Stimulated activated naive CD8-positive, alpha-beta T cell treated with anti-CD3 and anti-CD28 coated beads, Interleukin-15, amount 100 ng/mL, for 72 hours (primary cell): ENCODE results near the gene ZWILCH.
"Not testable (repeated sequence)": the region's sequence is repeated elsewhere in the genome, so short reads cannot be mapped to it uniquely, and the experiment has no call there.

Experiments used
- ATAC-seq: fragments of 150-1000 bp; cut with Tn5 transposase; 2 replicates; pipeline ENCODE4 v1.10.0; 2021; ENCODE audit warnings: mild to moderate bottlenecking, moderate library complexity
- DNase-seq, 2 donors: peaks; one replicate each; pipeline ENCODE4 v3.0.0; 2021 to 2022
- H3K27ac Mint-ChIP-seq, 2 donors: one replicate each; pipeline ENCODE4 v1.8.0; 2022; ENCODE audit warnings: mild to moderate bottlenecking in 2 of 2, mixed read lengths in 2 of 2, moderate library complexity in 2 of 2
- H3K27me3 Mint-ChIP-seq: one replicate; pipeline ENCODE4 v1.8.0; 2022; ENCODE audit warnings: mixed read lengths
- H3K4me1 Mint-ChIP-seq: one replicate; pipeline ENCODE4 v1.8.0; 2022; ENCODE audit warnings: mild to moderate bottlenecking, mixed read lengths
- H3K4me3 Mint-ChIP-seq, 2 donors: one replicate each; pipeline ENCODE4 v1.8.0; 2022; ENCODE audit warnings: mild to moderate bottlenecking in 2 of 2, mixed read lengths in 2 of 2, moderate library complexity in 1 of 2
- H3K9me3 Mint-ChIP-seq, 2 donors: one replicate each; pipeline ENCODE4 v1.8.0; 2022; ENCODE audit warnings: mixed read lengths in 2 of 2

Gene ZWILCH

GRCh38 chr15:66578286-66578875, 73.3 kb downstream of the ZWILCH start:
- Mint-ChIP-seq H3K4me1 (peaks cover 8% of the 10 kb centered on the region), H3K27me3 (no peaks in the 10 kb centered on the region), H3K27ac (peak overlapping the region in 1 of 2 donors; percentile 35), H3K9me3 (no peaks in the 10 kb centered on the region), H3K4me3 (no peak overlapping the region)
- DNase-seq (no peak), ATAC-seq (peak; percentile 72)

- no peaks in the 10 kb centered on the region for H3K4me1 Mint-ChIP-seq
- no peaks in the 10 kb centered on the region for H3K27me3 Mint-ChIP-seq
- H3K4me3 Mint-ChIP-seq = no peak overlapping the region
- DNase-seq (no peak), ATAC-seq (no peak)
- no peaks in the 10 kb centered on the region for H3K9me3 Mint-ChIP-seq
- peak overlapping the region in 1 of 2 donors; percentile 47 for H3K27ac Mint-ChIP-seq
Observed at GRCh38 chr15:66580643-66581042, 75.5 kb downstream of the ZWILCH start.

DNA sequence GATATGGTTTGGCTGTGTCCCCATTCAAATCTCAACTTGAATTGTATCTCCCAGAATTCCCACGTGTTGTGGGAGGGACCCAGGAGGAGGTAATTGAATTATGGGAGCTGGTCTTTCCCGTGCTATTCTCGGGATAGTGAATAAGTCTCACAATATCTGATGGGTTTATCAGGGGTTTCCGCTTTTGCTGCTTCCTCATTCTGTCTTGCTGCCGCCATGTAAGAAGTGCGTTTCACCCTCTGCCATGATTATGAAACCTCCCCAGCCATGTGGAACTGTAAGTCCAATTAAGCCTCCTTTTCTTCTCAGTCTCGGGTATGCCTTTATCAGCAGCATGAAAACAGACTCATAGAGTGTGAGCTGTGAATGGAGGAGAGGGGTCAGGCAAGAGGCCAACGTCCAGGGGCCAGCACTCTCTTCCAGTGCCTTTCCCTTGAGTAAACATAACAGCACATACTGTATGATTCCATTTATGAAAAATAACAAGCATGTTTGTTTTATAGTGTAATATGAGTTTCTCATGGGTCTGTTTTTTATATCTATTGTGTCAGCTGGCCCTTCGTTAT, 76.9 kb downstream of the ZWILCH start:
- ATAC-seq (no peak), DNase-seq (no peak)
- H3K9me3 Mint-ChIP-seq = no peaks in the 10 kb centered on the region
- H3K4me3 Mint-ChIP-seq = no peak overlapping the region
- peaks cover 2% of the 10 kb centered on the region for H3K27me3 Mint-ChIP-seq
- no peaks in the 10 kb centered on the region for H3K4me1 Mint-ChIP-seq
- H3K27ac Mint-ChIP-seq = no peak overlapping the region

DNA sequence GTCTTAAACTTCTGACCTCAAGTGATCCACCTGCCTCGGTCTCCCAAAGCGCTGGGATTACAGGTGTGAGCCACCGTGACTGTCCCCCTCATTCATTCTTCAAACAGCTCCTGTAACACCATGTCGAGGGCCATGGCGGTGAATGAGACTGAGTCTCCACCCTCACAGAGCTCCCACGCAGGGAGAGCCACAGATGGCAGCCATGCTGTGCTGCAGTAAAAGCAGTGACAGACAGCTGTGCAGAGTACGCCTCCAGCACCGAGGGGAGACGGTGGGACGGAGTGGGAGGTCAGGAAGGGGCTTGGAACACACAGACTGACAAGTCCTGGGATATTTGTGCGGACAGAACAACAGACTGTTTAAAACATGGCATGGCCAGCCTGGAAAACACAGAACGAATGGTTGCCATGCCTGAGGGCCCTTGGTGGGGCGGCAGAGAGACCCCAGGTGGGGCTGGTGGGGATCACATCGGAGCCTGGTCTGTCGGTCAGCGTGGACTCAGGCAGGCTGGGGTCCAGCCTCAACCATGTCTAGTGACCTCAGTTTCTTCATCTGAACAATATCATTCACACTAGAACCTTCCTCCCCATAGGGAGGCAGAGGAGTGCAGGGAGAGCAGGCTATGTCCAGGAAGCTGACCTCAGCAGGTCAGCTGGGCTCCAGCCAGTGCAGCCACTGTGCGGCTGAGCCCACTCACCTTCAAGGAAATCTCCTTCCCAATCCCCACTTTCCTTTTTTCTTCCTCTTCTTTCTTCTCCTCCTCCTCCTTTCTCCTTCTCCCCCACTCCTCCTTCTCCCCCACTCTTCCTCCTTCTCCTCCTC, 81.2 kb downstream of the ZWILCH start:
- Mint-ChIP-seq H3K4me3 (no peak overlapping the region), H3K27ac (no peak overlapping the region), H3K4me1 (no peaks in the 10 kb centered on the region), H3K27me3 (peaks cover 15% of the 10 kb centered on the region), H3K9me3 (no peaks in the 10 kb centered on the region)
- ATAC-seq = no peak
- no peak for DNase-seq

DNA sequence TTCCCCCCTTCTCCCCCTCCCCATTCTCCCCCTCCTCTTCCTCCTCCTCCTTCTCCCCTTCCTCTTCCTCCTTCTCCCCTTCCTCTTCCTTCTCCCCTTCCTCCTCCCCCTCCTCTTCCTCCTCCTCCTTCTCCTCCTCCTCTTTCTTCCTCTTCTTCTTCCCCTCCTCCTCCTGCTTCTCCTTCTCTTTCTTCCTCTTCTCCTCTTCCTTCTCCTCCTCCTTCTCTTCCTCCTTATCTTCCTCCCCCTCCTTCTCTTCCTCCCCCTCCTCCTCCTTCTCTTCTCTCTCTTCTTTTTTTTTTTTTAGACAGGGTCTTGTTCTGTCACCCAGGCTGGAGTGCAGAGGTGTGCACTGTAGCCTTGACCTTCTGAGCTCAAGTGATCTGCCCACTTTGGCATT, 81.9 kb downstream of the ZWILCH start:
- Mint-ChIP-seq H3K4me1 (no peaks in the 10 kb centered on the region), H3K27me3 (peaks cover 15% of the 10 kb centered on the region), H3K27ac (peak overlapping the region in 1 of 2 donors; percentile 57), H3K9me3 (no peaks in the 10 kb centered on the region), H3K4me3 (no peak overlapping the region)
- DNase-seq = no peak
- no peak for ATAC-seq

DNA sequence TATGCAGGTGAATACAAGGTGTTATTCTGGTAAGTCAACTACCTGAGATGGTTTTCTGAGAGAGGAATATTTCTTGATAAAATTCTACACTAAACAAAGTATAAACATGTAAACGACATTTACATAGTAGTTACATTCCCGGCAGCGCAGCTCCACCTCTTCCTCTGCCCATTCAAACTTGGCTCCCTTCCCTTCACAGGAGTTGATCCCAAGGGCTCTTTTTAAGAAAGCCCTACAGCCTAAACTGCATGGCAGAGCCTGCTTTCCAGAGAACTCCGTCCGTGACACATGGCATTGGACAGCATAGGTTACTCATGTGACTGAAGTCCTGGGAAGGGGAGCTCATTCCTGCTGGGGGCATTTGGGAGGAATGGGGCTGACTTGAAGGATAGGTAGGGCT, 82.6 kb downstream of the ZWILCH start:
- H3K9me3 Mint-ChIP-seq = no peaks in the 10 kb centered on the region
- DNase-seq (no peak), ATAC-seq (no peak)
- H3K27me3 Mint-ChIP-seq = peaks cover 15% of the 10 kb centered on the region
- H3K4me3 Mint-ChIP-seq = no peak overlapping the region
- no peaks in the 10 kb centered on the region for H3K4me1 Mint-ChIP-seq
- H3K27ac Mint-ChIP-seq = no peak overlapping the region

GRCh38 chr15:66588537-66588936, 83.4 kb downstream of the ZWILCH start:
- H3K4me1 Mint-ChIP-seq = no peaks in the 10 kb centered on the region
- peaks cover 15% of the 10 kb centered on the region for H3K27me3 Mint-ChIP-seq
- no peak overlapping the region for H3K27ac Mint-ChIP-seq
- H3K9me3 Mint-ChIP-seq = no peaks in the 10 kb centered on the region
- DNase-seq (no peak), ATAC-seq (no peak)
- H3K4me3 Mint-ChIP-seq = no peak overlapping the region

DNA sequence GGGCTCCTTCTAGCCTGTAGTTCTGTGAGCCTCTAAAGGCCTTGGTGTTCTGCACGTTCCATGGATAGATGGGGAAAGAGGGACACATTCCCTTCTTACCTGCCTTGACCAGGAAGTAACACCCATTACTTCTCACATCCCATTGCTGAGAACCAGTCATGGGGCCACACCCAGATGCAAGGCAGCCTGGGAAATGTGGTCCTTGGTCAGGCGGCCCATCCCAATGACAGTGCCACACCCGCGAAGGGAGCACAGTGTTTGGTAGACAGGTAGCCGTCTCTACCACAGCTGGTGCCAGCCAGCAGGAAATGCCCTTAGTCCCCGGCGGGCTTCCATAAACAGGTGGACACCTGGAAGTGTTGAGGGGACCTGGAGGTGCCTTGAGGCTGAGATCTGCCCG, 83.8 kb downstream of the ZWILCH start:
- no peak overlapping the region for H3K27ac Mint-ChIP-seq
- H3K4me1 Mint-ChIP-seq = no peaks in the 10 kb centered on the region
- no peak overlapping the region for H3K4me3 Mint-ChIP-seq
- no peak for DNase-seq
- ATAC-seq = no peak
- peaks cover 15% of the 10 kb centered on the region for H3K27me3 Mint-ChIP-seq
- no peaks in the 10 kb centered on the region for H3K9me3 Mint-ChIP-seq

- DNase-seq, H3K4me1 Mint-ChIP-seq, ATAC-seq: not testable (repeated sequence)
Observed at GRCh38 chr15:66589429-66589828, 84.3 kb downstream of the ZWILCH start.

DNA sequence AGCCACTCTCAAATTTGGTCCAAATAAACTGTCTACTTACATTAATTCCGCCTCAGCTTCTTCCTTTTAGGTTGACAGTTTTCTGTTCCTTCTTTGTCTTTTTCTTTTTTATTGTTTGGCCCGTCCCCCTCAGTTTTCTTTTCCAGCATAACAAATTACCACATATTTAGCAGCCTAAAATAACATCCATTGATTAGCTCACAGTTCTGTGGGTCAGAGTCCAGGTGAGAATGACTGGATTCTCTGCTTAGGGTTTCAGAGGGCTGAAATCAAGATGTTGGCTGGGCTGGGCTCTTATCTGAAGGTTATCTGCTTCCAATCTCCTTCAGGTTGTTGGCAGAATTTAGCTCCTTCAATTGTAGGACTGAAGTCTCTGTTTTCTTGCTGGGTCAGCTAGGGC, 85.3 kb downstream of the ZWILCH start:
- Mint-ChIP-seq H3K4me3 (no peak overlapping the region), H3K27me3 (peaks cover 15% of the 10 kb centered on the region), H3K9me3 (no peaks in the 10 kb centered on the region), H3K4me1 (no peaks in the 10 kb centered on the region), H3K27ac (no peak overlapping the region)
- ATAC-seq = no peak
- DNase-seq = no peak

More at GRCh38 chr15:66589429-66589828, 84.3 kb downstream of the ZWILCH start:
- not testable (repeated sequence) for H3K27ac Mint-ChIP-seq, H3K4me3 Mint-ChIP-seq, H3K9me3 Mint-ChIP-seq
- peaks cover 15% of the 10 kb centered on the region for H3K27me3 Mint-ChIP-seq

- ATAC-seq (no peak), DNase-seq (no peak)
- Mint-ChIP-seq H3K4me1 (no peaks in the 10 kb centered on the region), H3K27me3 (peaks cover 15% of the 10 kb centered on the region), H3K9me3 (no peaks in the 10 kb centered on the region), H3K27ac (no peak overlapping the region), H3K4me3 (no peak overlapping the region)
Observed at GRCh38 chr15:66591322-66591862, 86.3 kb downstream of the ZWILCH start.

GRCh38 chr15:66592505-66593218, 87.5 kb downstream of the ZWILCH start:
- DNase-seq = no peak
- no peaks in the 10 kb centered on the region for H3K4me1 Mint-ChIP-seq
- H3K27ac Mint-ChIP-seq = no peak overlapping the region
- no peak for ATAC-seq
- no peak overlapping the region for H3K4me3 Mint-ChIP-seq
- H3K9me3 Mint-ChIP-seq = no peaks in the 10 kb centered on the region
- peaks cover 7% of the 10 kb centered on the region for H3K27me3 Mint-ChIP-seq

DNA sequence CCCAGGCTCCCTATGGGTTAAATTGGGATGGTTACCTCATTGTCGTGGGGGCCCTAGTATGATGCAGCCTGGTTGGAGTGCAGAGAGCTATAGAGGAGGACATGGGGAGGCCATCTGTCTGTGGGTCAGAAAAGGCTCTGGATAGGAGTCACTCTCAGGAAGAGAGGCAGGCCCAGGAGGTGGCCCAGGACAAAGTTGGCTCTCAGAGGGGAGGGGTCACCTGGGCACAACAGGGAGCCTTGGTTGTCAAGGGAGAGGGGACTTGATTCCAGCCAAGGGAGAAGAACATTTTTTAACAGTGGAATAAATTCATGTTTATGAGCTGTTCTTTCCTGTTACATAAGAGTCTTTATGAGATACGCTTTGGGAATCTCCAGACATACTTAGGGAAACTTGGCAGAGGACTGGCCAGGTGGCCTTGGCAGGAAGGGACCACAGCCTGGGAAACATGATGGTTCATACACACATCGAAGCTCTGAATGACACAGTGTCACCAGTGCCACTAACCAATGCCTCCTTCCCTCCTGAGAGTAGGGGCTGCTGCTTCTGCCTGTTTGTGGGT, 88.2 kb downstream of the ZWILCH start:
- ATAC-seq (no peak), DNase-seq (no peak)
- H3K4me1 Mint-ChIP-seq = peaks cover 6% of the 10 kb centered on the region
- no peak overlapping the region for H3K4me3 Mint-ChIP-seq
- H3K9me3 Mint-ChIP-seq = no peaks in the 10 kb centered on the region
- H3K27me3 Mint-ChIP-seq = peaks cover 1% of the 10 kb centered on the region
- H3K27ac Mint-ChIP-seq = no peak overlapping the region

- Mint-ChIP-seq H3K4me3 (no peak overlapping the region), H3K27me3 (no peaks in the 10 kb centered on the region), H3K27ac (no peak overlapping the region), H3K9me3 (no peaks in the 10 kb centered on the region), H3K4me1 (peaks cover 10% of the 10 kb centered on the region)
- no peak for DNase-seq
- ATAC-seq = no peak
Observed at GRCh38 chr15:66594344-66594743, 89.2 kb downstream of the ZWILCH start.

- DNase-seq (no peak), ATAC-seq (no peak)
- Mint-ChIP-seq H3K4me1 (peaks cover 10% of the 10 kb centered on the region), H3K9me3 (no peaks in the 10 kb centered on the region), H3K4me3 (no peak overlapping the region), H3K27ac (no peak overlapping the region), H3K27me3 (no peaks in the 10 kb centered on the region)
Observed at GRCh38 chr15:66594836-66595235, 89.7 kb downstream of the ZWILCH start.
